Fibroblast of lung (primary cell): Measurements from ENCODE around the gene WDR64.

Source experiments
- CTCF ChIP-seq, 2 donors: IDR thresholded peaks in 1 of 2; conservative IDR thresholded peaks in 1 of 2; 1 replicate in 1 of 2; 2 replicates in 1 of 2; pipeline ENCODE4 v1.5.1; 2011 to 2012; ENCODE audit warnings: low read length in 2 of 2, control low read depth in 1 of 2, inconsistent platforms in 1 of 2, low read depth in 1 of 2, mild to moderate bottlenecking in 1 of 2
- EZH2 ChIP-seq: IDR thresholded peaks from 2 replicates; pipeline ENCODE4 v1.5.1; 2012; ENCODE audit warnings: low read length, control low read depth, mild to moderate bottlenecking; ENCODE audit errors: missing control alignments

DNA sequence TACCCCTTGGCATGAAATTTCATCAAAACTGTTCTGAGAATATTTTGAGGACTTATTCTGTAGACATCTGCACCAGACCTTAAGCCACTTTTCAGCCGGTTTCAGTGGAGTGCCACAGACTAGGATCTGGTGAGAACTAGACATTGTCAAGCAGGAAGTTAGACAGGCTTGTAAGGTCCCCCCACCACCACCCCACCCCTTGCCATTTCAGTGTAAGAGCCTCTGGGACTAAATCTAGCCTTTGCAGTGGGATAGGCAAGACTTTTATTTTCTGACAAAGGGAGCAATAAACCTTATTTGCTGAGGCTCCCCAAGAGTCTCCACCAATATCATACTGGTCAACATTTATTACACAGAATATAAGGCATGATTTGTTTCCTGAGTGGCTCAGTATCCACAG lies 118.0 kb downstream of the WDR64 start:
- TF ChIP-seq EZH2 (no peak), CTCF (conservative IDR thresholded peaks at IDR 0.05 in 1 of 2, IDR thresholded peaks at IDR 0.05 in 1 of 2; ENCODE audit: low read depth in 1 of 2, low read length in 2 of 2) (no peak)
